NCI-H128 (cell line): ENCODE data around the gene PHF23.
A peak's percentile ranks its signal among the peaks of the same experiment; 100 is the strongest.

ENCODE experiments used
- DNase-seq: peaks from one replicate; lab custom pipeline; 2025; ENCODE audit not compliant: unreplicated experiment; lab: John Stamatoyannopoulos, UW

PHF23 gene

GRCh38 chr17:7239091-7240027, at the start of gene PHF23:
Gene PHF23, minus strand, starts transcription at chr17:7239457. Its CDS starts 178 bp downstream, at chr17:7239279.
- peak; percentile 94 for DNase-seq

- no peak for DNase-seq
Observed at GRCh38 chr17:7285679-7286078, 46.4 kb upstream of the PHF23 start.

DNA sequence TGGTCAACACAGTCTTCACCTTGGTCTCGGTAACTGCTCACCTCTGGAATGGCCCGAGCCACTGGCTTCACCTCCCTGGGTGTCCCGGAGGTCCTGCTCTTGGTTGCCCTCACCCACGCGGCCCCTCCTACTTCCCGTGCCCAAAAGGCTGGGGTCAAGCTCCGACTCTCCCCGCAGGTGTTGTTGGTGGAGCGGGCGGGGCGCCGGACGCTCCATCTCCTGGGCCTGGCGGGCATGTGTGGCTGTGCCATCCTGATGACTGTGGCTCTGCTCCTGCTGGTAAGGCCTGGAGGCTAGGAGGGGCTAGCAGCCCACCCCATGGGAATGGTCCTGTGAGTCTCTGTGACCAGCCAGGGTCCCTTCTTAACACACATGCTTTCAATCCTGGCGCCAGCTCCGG, 45.7 kb upstream of the PHF23 start:
- DNase-seq, result no peak

- DNase-seq, result no peak
Observed at GRCh38 chr17:7283471-7284216, 44.4 kb upstream of the PHF23 start.

- no peak for DNase-seq
Observed at GRCh38 chr17:7282752-7283321, 43.6 kb upstream of the PHF23 start.

GRCh38 chr17:7281953-7282751, 42.9 kb upstream of the PHF23 start:
- no peak for DNase-seq

DNA sequence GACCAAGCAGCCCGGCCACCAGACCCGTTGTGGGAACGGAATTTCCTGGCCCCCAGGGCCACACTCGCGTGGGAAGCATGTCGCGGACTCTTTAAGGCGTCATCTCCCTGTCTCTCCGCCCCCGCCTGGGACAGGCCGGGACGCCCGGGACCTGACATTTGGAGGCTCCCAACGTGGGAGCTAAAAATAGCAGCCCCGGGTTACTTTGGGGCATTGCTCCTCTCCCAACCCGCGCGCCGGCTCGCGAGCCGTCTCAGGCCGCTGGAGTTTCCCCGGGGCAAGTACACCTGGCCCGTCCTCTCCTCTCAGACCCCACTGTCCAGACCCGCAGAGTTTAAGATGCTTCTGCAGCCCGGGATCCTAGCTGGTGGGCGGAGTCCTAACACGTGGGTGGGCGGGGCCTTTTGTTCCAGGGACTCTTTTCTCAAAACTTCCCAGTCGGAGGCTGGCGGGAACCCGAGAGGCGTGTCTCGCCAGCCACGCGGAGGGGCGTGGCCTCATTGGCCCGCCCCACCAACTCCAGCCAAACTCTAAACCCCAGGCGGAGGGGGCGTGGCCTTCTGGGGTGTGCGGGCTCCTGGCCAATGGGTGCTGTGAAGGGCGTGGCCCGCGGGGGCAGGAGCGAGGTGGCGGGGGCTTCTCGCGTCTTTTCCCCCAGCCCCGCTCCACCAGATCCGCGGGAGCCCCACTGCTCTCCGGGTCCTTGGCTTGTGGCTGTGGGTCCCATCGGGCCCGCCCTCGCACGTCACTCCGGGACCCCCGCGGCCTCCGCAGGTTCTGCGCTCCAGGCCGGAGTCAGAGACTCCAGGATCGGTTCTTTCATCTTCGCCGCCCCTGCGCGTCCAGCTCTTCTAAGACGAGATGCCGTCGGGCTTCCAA, 42.1 kb upstream of the PHF23 start, which contains the start of gene SLC2A4:
Gene SLC2A4, plus strand, starts transcription at position 645 of the 879 bp plus-strand sequence. Its CDS starts 217 bp downstream, at position 862.
- DNase-seq, result peak; percentile 83

- DNase-seq, result peak; percentile 58
Observed at GRCh38 chr17:7280519-7281073, 41.3 kb upstream of the PHF23 start.

- no peak for DNase-seq
Observed at GRCh38 chr17:7279448-7279847, 40.2 kb upstream of the PHF23 start.

DNA sequence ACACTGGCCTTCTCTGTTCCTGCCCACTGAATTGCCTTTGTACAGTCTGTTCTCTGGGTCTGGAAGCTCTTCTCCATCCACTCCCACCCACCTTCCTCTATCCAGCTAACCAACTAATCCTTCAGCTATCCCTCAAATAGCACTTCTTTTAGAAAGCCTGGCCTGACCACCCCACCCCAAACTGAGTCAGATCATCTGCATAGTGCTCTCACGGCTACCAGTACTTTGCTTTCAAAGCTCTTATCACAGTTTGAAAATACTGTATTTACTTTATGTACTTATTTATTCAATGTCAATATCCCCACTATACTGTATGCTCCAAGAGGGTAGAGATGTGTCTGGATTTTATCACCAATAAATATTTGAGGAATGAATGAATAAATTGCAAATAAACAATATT, 27.5 kb upstream of the PHF23 start:
- DNase-seq, result no peak

- DNase-seq, result no peak
Observed at GRCh38 chr17:7263801-7264078, 24.5 kb upstream of the PHF23 start.

DNA sequence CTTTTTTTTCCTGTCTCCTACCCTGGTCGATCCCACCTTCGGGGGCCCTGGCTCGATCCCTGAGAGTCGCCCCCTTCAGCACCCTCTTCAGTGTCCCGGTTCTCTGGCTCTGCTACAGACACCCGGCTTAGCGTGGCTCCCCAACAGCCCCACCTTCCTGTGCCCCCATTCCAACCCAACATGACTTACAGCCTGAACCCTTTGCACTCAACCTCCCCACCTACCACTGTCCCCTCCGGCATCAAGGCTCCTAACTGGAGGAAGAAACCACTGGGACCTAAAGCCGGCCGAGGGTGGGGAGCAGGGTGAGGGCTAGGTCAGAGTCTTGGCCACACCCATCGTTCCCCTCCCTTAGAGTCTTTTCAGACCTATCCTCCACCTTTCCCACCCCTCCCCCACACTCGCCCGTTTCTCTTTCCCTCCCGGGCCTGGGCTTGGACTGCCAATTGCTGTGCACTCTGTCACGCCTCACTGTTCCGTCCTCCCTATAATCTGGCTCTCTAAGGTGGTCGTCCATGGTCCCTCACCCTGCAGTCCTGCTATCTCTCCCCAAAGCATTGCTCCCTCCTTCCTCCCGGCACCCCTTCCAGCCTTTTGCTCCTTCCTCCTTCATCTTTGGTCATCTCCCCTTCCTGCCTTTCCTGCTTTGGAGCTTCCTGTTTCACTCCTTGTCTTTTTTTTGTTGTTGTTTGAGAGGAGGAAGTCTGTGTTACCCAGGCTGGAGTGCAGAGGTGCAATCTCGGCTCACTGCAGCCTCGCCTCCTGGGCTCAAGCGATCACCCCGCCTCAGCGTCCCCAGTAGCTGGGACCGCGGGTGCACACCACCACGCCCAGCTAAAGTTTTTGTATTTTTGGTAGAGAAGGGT, 23.9 kb upstream of the PHF23 start:
- DNase-seq, result no peak

- peak; percentile 56 for DNase-seq
Observed at GRCh38 chr17:7262192-7262934, 23.1 kb upstream of the PHF23 start, which contains the start of gene CLDN7. Gene CLDN7, minus strand, starts transcription at chr17:7262478. Its CDS starts 435 bp downstream, at chr17:7262043.

- DNase-seq, result no peak
Observed at GRCh38 chr17:7261379-7262191, 22.3 kb upstream of the PHF23 start.

DNA sequence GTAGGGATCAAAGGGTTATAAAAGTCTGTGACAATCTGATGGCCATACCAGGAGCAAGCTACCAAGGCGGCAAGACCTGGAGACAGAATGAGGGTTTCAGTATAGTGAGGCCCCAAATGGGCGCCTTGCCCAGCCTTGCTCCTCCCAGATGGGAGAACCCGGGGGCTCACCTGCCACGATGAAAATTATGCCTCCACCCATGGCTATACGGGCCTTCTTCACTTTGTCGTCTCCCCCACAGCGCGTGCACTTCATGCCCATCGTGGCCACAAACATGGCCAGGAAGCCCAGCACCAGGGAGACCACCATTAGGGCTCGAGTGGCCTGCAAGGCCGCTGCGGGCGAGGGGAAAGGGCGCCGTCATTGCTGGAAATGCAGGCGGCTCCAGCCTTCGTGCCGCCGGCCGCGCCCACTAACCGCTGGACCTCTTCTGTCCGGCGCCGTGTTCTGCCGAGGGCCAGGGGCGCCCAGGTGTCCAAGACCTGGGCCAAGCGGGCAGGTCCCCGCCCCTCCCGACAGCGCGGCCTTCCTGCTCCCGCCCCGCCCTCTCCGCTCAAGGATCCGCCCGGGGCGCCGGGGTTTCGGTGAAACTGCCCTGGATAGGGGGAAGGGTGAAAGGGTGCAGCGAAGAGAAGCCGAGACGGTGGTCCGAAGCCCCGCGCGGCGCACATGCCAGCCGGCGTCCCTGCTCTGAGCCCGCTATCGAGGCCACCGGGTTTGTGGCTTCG, 21.6 kb upstream of the PHF23 start:
- DNase-seq, result no peak

GRCh38 chr17:7260151-7260550, 20.9 kb upstream of the PHF23 start:
- no peak for DNase-seq

DNA sequence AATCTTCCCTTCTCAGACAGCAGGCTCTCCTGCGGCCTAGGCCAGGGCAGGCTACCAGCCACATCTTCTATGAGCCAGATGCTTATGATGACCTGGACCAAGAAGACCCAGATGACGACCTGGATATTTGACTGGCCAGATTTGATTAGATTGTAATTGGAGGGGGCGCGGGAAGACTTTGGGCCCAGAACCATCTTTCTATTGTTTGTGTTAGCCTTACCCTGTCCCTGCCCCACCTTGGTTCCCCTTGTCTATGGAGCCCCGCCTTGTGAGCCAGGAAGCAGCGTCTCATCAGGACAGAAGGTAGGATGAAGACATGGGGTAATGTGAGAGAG, 20.3 kb upstream of the PHF23 start:
- DNase-seq, result no peak
